Gastroesophageal sphincter (tissue), 3 donors: ENCODE data around the gene EXO5.

Experiments used
- POLR2A ChIP-seq, 2 donors: fragments of 450-650 bp; IDR thresholded peaks; one replicate each; pipeline ENCODE4 v1.6.1; 2017; ENCODE audit warnings: antibody characterized with exemption in 2 of 2, mild to moderate bottlenecking in 2 of 2, moderate library complexity in 1 of 2
- TF ChIP-seq, protein P1 (sequence below), 4 experiments: fragments of 200-600 bp in 2 of 4; fragments of 450-650 bp in 2 of 4; sonication (generic) in 1 of 4; IDR thresholded peaks; one replicate each; pipeline ENCODE4 v1.5.1; 2017 to 2019; ENCODE audit warnings: antibody characterized with exemption in 4 of 4, mild to moderate bottlenecking in 2 of 4, moderate library complexity in 2 of 4

DNA sequence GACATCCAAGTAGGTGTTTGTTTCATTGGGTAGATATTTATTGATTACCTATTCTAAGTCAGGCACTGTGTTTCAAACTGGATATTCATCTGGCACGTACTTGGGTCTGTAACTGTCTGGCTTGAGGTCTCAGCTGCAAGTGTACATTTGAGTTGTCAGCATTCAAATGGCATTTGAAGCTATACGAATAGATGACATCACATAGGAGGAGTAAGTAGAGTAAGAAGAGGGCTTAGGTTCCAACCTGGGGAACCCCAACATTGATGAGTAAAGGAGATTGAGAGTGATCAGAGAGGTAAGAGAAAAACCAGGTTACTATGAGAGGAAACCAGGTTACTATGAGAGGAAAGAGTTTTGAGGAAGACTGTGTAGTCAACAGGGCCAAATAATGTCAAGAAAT, 53.6 kb downstream of the EXO5 start:
- TF ChIP-seq, protein P1, sequence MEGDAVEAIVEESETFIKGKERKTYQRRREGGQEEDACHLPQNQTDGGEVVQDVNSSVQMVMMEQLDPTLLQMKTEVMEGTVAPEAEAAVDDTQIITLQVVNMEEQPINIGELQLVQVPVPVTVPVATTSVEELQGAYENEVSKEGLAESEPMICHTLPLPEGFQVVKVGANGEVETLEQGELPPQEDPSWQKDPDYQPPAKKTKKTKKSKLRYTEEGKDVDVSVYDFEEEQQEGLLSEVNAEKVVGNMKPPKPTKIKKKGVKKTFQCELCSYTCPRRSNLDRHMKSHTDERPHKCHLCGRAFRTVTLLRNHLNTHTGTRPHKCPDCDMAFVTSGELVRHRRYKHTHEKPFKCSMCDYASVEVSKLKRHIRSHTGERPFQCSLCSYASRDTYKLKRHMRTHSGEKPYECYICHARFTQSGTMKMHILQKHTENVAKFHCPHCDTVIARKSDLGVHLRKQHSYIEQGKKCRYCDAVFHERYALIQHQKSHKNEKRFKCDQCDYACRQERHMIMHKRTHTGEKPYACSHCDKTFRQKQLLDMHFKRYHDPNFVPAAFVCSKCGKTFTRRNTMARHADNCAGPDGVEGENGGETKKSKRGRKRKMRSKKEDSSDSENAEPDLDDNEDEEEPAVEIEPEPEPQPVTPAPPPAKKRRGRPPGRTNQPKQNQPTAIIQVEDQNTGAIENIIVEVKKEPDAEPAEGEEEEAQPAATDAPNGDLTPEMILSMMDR (IDR thresholded peaks at IDR 0.05): no peak
- no peak for TF ChIP-seq POLR2A (IDR thresholded peaks at IDR 0.05)
